ENCODE results near the gene MST1. TPM values are rescaled to one million over a fixed set of nuclear protein-coding genes. Genes with fewer than 3 reads are reported as not detected.

Gene MST1
- total and polyA plus RNA-seq, 2 donors (not counting 1 experiment from before 2014, with no cell fraction given), result 3.5 to 6.6 TPM

GRCh38 chr3:49716169-49716568 lies 26.9 kb upstream of the MST1 start:
- Histone ChIP-seq H3K9me3 (ENCODE audit: control insufficient read depth, insufficient read depth, low read depth, low read length) (no peaks in the 10 kb centered on the region), H3K4me1 (ENCODE audit: control insufficient read depth, extremely low read depth, insufficient read depth, low read length) (peaks cover 5% of the 10 kb centered on the region), H4K20me1 (ENCODE audit: control insufficient read depth, extremely low read depth, insufficient read depth, low read length) (no peaks in the 10 kb centered on the region), H3K4me3 (replicated peaks in 1 of 4; ENCODE audit: control extremely low read depth in 1 of 4, insufficient read depth in 1 of 4, low read depth in 3 of 4, low read length in 4 of 4) (no peak overlapping the region), H3K79me2 (ENCODE audit: control insufficient read depth, insufficient read depth, low read length) (no peaks in the 10 kb centered on the region), H3K27me3 (ENCODE audit: control insufficient read depth, insufficient read depth, low read length) (no peaks in the 10 kb centered on the region), H3K4me2 (ENCODE audit: extremely low read depth, insufficient read depth, low read length) (no peak overlapping the region), H3K27ac (ENCODE audit: insufficient read depth, low read length) (no peak overlapping the region), H3K9ac (ENCODE audit: insufficient read depth, low read length) (no peak overlapping the region), H3K36me3 (ENCODE audit: control insufficient read depth, insufficient read depth, low read length) (peaks cover 14% of the 10 kb centered on the region), H2AFZ (ENCODE audit: low read length) (no peak overlapping the region)
- no peak for DNase-seq (ENCODE audit: low read depth in 2 of 2)
- TF ChIP-seq CTCF (conservative IDR thresholded peaks at IDR 0.05 in 1 of 2, IDR thresholded peaks at IDR 0.05 in 1 of 2; ENCODE audit: low read depth in 1 of 2, low read length in 2 of 2) (no peak), EZH2 (IDR thresholded peaks at IDR 0.05; ENCODE audit: low read length, missing control alignments) (no peak)

GRCh38 chr3:49715611-49716121 lies 26.4 kb upstream of the MST1 start:
- no peak overlapping the region for H3K27ac ChIP-seq (ENCODE audit: insufficient read depth, low read length)
- H3K4me3 ChIP-seq (replicated peaks in 1 of 4; ENCODE audit: control extremely low read depth in 1 of 4, insufficient read depth in 1 of 4, low read depth in 3 of 4, low read length in 4 of 4), result no peak overlapping the region
- H4K20me1 ChIP-seq (ENCODE audit: control insufficient read depth, extremely low read depth, insufficient read depth, low read length), result no peaks in the 10 kb centered on the region
- peaks cover 9% of the 10 kb centered on the region for H3K36me3 ChIP-seq (ENCODE audit: control insufficient read depth, insufficient read depth, low read length)
- peaks cover 5% of the 10 kb centered on the region for H3K4me1 ChIP-seq (ENCODE audit: control insufficient read depth, extremely low read depth, insufficient read depth, low read length)
- H3K4me2 ChIP-seq (ENCODE audit: extremely low read depth, insufficient read depth, low read length), result no peak overlapping the region
- TF ChIP-seq CTCF (conservative IDR thresholded peaks at IDR 0.05 in 1 of 2, IDR thresholded peaks at IDR 0.05 in 1 of 2; ENCODE audit: low read depth in 1 of 2, low read length in 2 of 2) (no peak), EZH2 (IDR thresholded peaks at IDR 0.05; ENCODE audit: low read length, missing control alignments) (no peak)
- DNase-seq (ENCODE audit: low read depth in 2 of 2), result no peak
- no peak overlapping the region for H3K9ac ChIP-seq (ENCODE audit: insufficient read depth, low read length)
- no peak overlapping the region for H2AFZ ChIP-seq (ENCODE audit: low read length)
- no peaks in the 10 kb centered on the region for H3K79me2 ChIP-seq (ENCODE audit: control insufficient read depth, insufficient read depth, low read length)
- no peaks in the 10 kb centered on the region for H3K27me3 ChIP-seq (ENCODE audit: control insufficient read depth, insufficient read depth, low read length)
- H3K9me3 ChIP-seq (ENCODE audit: control insufficient read depth, insufficient read depth, low read depth, low read length), result no peaks in the 10 kb centered on the region

- Histone ChIP-seq H3K36me3 (ENCODE audit: control insufficient read depth, insufficient read depth, low read length) (peaks cover 6% of the 10 kb centered on the region), H3K9ac (ENCODE audit: insufficient read depth, low read length) (no peak overlapping the region), H3K4me3 (replicated peaks in 1 of 4; ENCODE audit: control extremely low read depth in 1 of 4, insufficient read depth in 1 of 4, low read depth in 3 of 4, low read length in 4 of 4) (no peak overlapping the region), H3K4me2 (ENCODE audit: extremely low read depth, insufficient read depth, low read length) (no peak overlapping the region), H2AFZ (ENCODE audit: low read length) (no peak overlapping the region), H3K27me3 (ENCODE audit: control insufficient read depth, insufficient read depth, low read length) (no peaks in the 10 kb centered on the region), H4K20me1 (ENCODE audit: control insufficient read depth, extremely low read depth, insufficient read depth, low read length) (no peaks in the 10 kb centered on the region), H3K27ac (ENCODE audit: insufficient read depth, low read length) (no peak overlapping the region), H3K9me3 (ENCODE audit: control insufficient read depth, insufficient read depth, low read depth, low read length) (no peaks in the 10 kb centered on the region), H3K4me1 (ENCODE audit: control insufficient read depth, extremely low read depth, insufficient read depth, low read length) (peaks cover 5% of the 10 kb centered on the region), H3K79me2 (ENCODE audit: control insufficient read depth, insufficient read depth, low read length) (no peaks in the 10 kb centered on the region)
- DNase-seq (ENCODE audit: low read depth in 2 of 2), result no peak
- TF ChIP-seq CTCF (conservative IDR thresholded peaks at IDR 0.05 in 1 of 2, IDR thresholded peaks at IDR 0.05 in 1 of 2; ENCODE audit: low read depth in 1 of 2, low read length in 2 of 2) (no peak), EZH2 (IDR thresholded peaks at IDR 0.05; ENCODE audit: low read length, missing control alignments) (no peak)
Observed at GRCh38 chr3:49714728-49715550, 25.7 kb upstream of the MST1 start.
